ENCODE data around the gene PALMD.

DNA sequence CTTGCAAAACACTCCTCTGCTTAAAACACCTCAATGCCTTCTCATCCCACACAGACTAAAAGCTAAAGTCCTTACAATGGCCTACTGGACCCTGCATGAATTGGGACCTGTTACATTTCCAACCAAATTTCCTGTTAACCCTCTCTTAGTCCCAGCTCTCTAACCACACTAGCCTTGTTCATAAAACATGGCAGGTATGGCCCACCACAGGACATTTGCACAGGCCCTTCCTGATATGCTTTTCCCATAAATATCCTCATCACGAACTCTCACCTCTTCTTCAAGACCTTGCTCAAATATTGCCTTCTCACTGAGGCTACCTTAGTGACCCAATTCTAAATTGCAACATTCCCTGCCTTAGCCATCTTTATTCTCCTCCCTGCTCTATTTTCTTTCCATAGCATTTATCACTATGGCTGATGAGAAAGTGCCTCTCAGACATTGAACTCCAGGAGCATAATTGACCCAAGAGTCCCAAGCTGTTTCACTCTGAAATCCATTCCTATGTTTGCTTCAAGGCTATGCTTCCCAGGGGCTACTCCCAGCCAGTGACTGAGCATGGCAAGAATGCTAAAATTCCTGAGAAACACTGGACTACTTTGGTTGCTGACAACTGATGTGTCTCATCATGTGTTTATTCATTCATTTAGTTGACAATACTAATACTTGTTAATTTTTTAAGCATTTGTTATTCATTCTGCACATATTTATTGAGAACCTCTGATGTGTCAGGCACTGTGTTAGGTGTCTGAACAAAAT lies 2.7 kb upstream of the PALMD start:
- TF ChIP-seq YY1 (IDR thresholded peaks at IDR 0.05; ENCODE audit: insufficient read depth, insufficient read length) (no peak), ZNF274 (IDR thresholded peaks at IDR 0.05; ENCODE audit: low read depth, low read length) (no peak)

Data from NT2/D1 (cell line).